ENCODE measurements around the gene ATG9A. TPM values are rescaled to one million over a fixed set of nuclear protein-coding genes. Genes with fewer than 3 reads are reported as not detected.
A peak's percentile ranks its signal among the peaks of the same experiment; 100 is the strongest.

The ATG9A gene
- total and polyA plus RNA-seq, 4 donors, result 22.5 to 49.1 (median 42.6) TPM

DNA sequence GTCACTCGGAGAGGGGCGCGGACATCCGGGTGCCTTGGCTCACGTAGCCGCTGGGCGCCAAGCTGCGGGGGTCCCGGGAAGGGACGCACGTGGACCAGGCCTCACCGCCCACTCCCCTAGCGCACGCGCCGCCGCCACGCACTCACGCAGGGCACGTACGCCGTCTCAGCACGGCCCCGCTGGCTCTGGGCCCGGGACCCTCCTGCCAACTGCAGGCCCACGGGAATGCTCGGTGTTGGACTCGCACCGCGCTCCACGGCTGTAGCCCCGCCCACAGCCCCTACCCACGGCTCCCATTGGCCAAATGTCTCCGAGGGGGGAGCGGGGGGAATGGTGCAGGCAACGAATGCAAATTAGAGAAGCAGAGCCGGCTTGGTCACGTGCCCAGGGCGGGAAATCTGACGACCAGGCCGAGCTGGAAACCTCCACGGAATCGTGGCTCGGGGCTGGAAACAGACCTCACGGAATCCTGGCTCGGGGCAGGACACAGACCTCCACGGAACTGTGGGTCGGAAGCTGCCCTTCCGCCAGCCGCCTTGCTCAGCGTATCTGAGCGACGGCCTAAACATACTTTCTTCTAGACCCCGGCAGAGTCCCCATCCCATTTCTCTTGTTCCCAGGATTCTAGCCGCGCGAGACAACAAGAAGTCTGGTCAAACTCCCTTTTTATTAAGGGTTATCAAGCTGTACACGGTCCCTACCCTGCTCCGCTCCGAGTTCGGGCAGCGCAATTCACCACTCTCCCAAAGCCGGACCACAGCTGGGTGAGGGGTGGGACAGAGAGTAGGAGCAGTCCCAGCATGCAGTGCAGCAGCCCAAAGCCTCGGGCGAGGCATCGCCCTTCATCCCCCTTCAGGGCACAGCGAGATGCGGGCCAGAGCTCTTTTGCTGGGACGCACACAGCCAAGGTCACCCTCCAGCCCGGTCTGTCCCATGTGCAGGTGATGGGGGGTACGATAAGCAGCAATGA, 10.4 kb downstream of the ATG9A start, which contains the start of gene ABCB6:
TSS of gene ABCB6 (minus strand) at position 227 of the 970 bp plus-strand sequence. CDS start 285 bp downstream, outside the sequence.
- H3K27me3 ChIP-seq (ENCODE audit: control insufficient read depth in 3 of 3, insufficient read depth in 3 of 3, low read length in 2 of 3), result no peaks in the 10 kb centered on the region
- H3K4me1 ChIP-seq (ENCODE audit: control insufficient read depth in 5 of 5, insufficient read depth in 5 of 5, low read length in 5 of 5), result peaks cover 0 to 26% (median 11%) of the 10 kb centered on the region in 5 donors
- H3K9me3 ChIP-seq (ENCODE audit: control insufficient read depth in 4 of 4, insufficient read depth in 3 of 4, low read length in 3 of 4), result no peaks in the 10 kb centered on the region
- H3K9ac ChIP-seq (ENCODE audit: insufficient read depth in 1 of 2, low read length in 2 of 2), result peak within 1 kb of the TSS; percentile 57 to 74
- H3K36me3 ChIP-seq (ENCODE audit: control insufficient read depth in 4 of 4, insufficient read depth in 4 of 4, low read length in 4 of 4), result peaks cover 10 to 51% (median 47%) of the 10 kb centered on the region in 4 donors
- DNase-seq, result peak; percentile 97 to 98 (median 98)
- 11 to 15% methylated on average over 67 to 71 of the region's 71 CpGs for WGBS, 2 donors
- TF ChIP-seq, protein P1, sequence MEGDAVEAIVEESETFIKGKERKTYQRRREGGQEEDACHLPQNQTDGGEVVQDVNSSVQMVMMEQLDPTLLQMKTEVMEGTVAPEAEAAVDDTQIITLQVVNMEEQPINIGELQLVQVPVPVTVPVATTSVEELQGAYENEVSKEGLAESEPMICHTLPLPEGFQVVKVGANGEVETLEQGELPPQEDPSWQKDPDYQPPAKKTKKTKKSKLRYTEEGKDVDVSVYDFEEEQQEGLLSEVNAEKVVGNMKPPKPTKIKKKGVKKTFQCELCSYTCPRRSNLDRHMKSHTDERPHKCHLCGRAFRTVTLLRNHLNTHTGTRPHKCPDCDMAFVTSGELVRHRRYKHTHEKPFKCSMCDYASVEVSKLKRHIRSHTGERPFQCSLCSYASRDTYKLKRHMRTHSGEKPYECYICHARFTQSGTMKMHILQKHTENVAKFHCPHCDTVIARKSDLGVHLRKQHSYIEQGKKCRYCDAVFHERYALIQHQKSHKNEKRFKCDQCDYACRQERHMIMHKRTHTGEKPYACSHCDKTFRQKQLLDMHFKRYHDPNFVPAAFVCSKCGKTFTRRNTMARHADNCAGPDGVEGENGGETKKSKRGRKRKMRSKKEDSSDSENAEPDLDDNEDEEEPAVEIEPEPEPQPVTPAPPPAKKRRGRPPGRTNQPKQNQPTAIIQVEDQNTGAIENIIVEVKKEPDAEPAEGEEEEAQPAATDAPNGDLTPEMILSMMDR (IDR thresholded peaks at IDR 0.05; ENCODE audit: control extremely low read depth, extremely low read depth), result no peak
- peak within 1 kb of the TSS; percentile 44 for H3K4me3 ChIP-seq
- ATAC-seq (ENCODE audit: insufficient read depth, low FRiP score), result peak; percentile 90
- H3K27ac ChIP-seq (ENCODE audit: low read depth in 1 of 2, low read length in 1 of 2), result peak within 1 kb of the TSS; percentile 83 to 87

DNA sequence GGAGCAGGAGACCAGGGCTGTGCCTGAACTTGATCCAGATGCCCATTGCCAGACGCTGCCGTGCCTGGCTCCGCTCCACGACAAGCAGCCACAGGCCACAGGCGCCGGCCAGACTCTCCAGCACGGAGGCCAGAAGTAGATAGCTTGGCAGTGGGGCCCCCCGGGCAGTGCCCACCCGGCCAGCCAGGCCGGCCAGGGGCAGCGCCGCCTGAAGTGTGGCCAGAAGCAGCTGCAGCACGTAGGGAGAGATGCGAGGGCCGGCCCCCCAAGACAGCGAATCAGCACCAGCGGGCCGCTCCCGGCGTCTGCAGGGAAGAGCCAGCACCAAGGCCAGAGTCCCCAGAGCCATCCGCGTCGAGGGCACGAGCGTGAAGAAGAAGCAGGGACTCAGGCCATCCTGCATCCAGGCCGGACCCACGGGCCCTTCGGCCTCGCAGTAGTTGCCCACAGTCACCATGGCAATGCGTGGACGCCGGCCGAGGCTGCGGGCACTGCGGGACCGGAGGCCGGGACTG, 11.2 kb downstream of the ATG9A start:
- TF ChIP-seq, protein P1 (IDR thresholded peaks at IDR 0.05; ENCODE audit: control extremely low read depth, extremely low read depth), result no peak
- Histone ChIP-seq H3K27me3 (ENCODE audit: control insufficient read depth in 3 of 3, insufficient read depth in 3 of 3, low read length in 2 of 3) (no peaks in the 10 kb centered on the region), H3K36me3 (ENCODE audit: control insufficient read depth in 4 of 4, insufficient read depth in 4 of 4, low read length in 4 of 4) (peaks cover 8 to 50% (median 47%) of the 10 kb centered on the region in 4 donors), H3K9ac (ENCODE audit: insufficient read depth in 1 of 2, low read length in 2 of 2) (peak overlapping the region; percentile 17 to 40), H3K4me1 (ENCODE audit: control insufficient read depth in 5 of 5, insufficient read depth in 5 of 5, low read length in 5 of 5) (peaks cover 0 to 26% (median 11%) of the 10 kb centered on the region in 5 donors), H3K9me3 (ENCODE audit: control insufficient read depth in 4 of 4, insufficient read depth in 3 of 4, low read length in 3 of 4) (no peaks in the 10 kb centered on the region), H3K4me3 (peak overlapping the region; percentile 44), H3K27ac (ENCODE audit: low read depth in 1 of 2, low read length in 1 of 2) (peak overlapping the region; percentile 83 to 87)
- ATAC-seq (ENCODE audit: insufficient read depth, low FRiP score) (peak; percentile 27), DNase-seq (peak; percentile 69 to 83 (median 80))
- 0 to 1% methylated on average over 37 of the region's 37 CpGs for WGBS, 2 donors

DNA sequence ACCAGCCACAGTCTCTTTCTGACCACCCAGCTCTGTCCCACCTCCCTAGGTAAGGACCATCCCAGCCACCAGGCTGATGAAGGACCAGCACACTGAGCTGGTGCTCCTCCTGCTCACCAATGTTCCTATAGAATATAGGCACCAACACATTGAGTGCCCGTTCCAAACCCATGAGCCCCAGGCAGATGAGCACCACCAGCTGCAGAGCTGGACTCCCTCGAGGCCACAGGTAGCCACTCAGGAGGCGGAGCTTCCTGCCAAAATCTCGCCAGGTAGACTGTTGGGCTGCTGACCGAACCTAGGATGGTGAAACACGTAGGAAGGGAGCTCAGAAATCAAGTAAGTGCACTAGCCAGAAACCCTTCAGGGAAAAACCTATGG, 12.9 kb downstream of the ATG9A start:
- Histone ChIP-seq H3K9me3 (ENCODE audit: control insufficient read depth in 4 of 4, insufficient read depth in 3 of 4, low read length in 3 of 4) (no peaks in the 10 kb centered on the region), H3K4me1 (ENCODE audit: control insufficient read depth in 5 of 5, insufficient read depth in 5 of 5, low read length in 5 of 5) (peaks cover 0 to 26% (median 11%) of the 10 kb centered on the region in 5 donors), H3K9ac (ENCODE audit: insufficient read depth in 1 of 2, low read length in 2 of 2) (no peak overlapping the region), H3K27me3 (ENCODE audit: control insufficient read depth in 3 of 3, insufficient read depth in 3 of 3, low read length in 2 of 3) (no peaks in the 10 kb centered on the region), H3K4me3 (no peak overlapping the region), H3K36me3 (ENCODE audit: control insufficient read depth in 4 of 4, insufficient read depth in 4 of 4, low read length in 4 of 4) (peaks cover under 1 to 43% (median 41%) of the 10 kb centered on the region in 4 donors), H3K27ac (ENCODE audit: low read depth in 1 of 2, low read length in 1 of 2) (no peak overlapping the region)
- ATAC-seq (ENCODE audit: insufficient read depth, low FRiP score) (no peak), DNase-seq (no peak)
- WGBS, 2 donors, result 92% methylated on average over 6 of the region's 6 CpGs
- TF ChIP-seq, protein P1 (IDR thresholded peaks at IDR 0.05; ENCODE audit: control extremely low read depth, extremely low read depth), result no peak
